Stomach (tissue), 9 donors: ENCODE data around the gene B4GALNT3. TPM values are rescaled to one million over a fixed set of nuclear protein-coding genes. Genes with fewer than 3 reads are reported as not detected.
A peak's percentile ranks its signal among the peaks of the same experiment; 100 is the strongest.

Experiments
- DNase-seq, 2 donors: peaks; one replicate each; pipeline versions ENCODE4 v3.0.0 to v3.0.0-alpha.2; 2013 to 2019
- H3K27ac ChIP-seq, 5 donors: fragments of 200-600 bp in 4 of 5; sonication (generic) in 4 of 5; one replicate each; pipeline ENCODE4 v1.5.1; 2013 to 2019; ENCODE audit warnings: mild to moderate bottlenecking in 1 of 5, moderate library complexity in 1 of 5
- H3K27me3 ChIP-seq, 3 donors: fragments of 200-600 bp; sonication (generic); one replicate each; pipeline ENCODE4 v1.5.1; 2017 to 2019; ENCODE audit warnings: mixed run types in 1 of 3
- H3K36me3 ChIP-seq, 4 donors: fragments of 200-600 bp; sonication (generic); 1 replicate in 3 of 4; 2 replicates in 1 of 4; pipeline ENCODE4 v1.5.1; 2016 to 2019
- H3K4me1 ChIP-seq, 4 donors: fragments of 200-600 bp; sonication (generic); one replicate each; pipeline ENCODE4 v1.5.1; 2016 to 2019
- H3K4me3 ChIP-seq, 4 donors: fragments of 200-600 bp; sonication (generic) in 3 of 4; one replicate each; pipeline ENCODE4 v1.5.1; 2016 to 2019; ENCODE audit warnings: mild to moderate bottlenecking in 1 of 4
- H3K9me3 ChIP-seq, 4 donors: fragments of 200-600 bp; sonication (generic); one replicate each; pipeline ENCODE4 v1.5.1; 2016 to 2019
- EP300 ChIP-seq: sonication (generic); formaldehyde crosslinking; IDR thresholded peaks from one replicate; pipeline ENCODE4 v1.6.1; 2017; ENCODE audit warnings: antibody characterized with exemption
- POLR2A ChIP-seq, 4 donors: fragments of 450-650 bp; IDR thresholded peaks; one replicate each; pipeline ENCODE4 v1.6.1; 2016; ENCODE audit warnings: antibody characterized with exemption in 4 of 4, control low read depth in 2 of 4, mild to moderate bottlenecking in 1 of 4, moderate library complexity in 1 of 4
- POLR2AphosphoS5 ChIP-seq, 3 donors: sonication (generic); formaldehyde crosslinking; IDR thresholded peaks; one replicate each; pipeline ENCODE4 v1.6.1; 2016; ENCODE audit warnings: antibody characterized with exemption in 3 of 3
- WGBS, 5 donors: extraction: QIAGEN DNeasy Blood & Tissue Kit in 3 of 5; methylation state at CpG; one replicate each; pipeline versions ENCODE4 v1.1.5 to v1.1.7; 2013 to 2018; 5-methylcytosine and 5-hydroxymethylcytosine counted together
- intact Hi-C: fragments of 100-400 bp; cut with DNase I; formaldehyde crosslinking; loops from one replicate; pipeline ENCODE4 v1.15.1; 2023; ENCODE audit warnings: low total_unique reads
- polyA plus RNA-seq, 3 donors: library from polyadenylated mRNA; stranded (reverse); fragments of 200-250 nt; gene quantifications; one replicate each; pipeline ENCODE4 v1.2.3, GENCODE V29; 2013
- total RNA-seq, 5 donors: library from RNA; depleted of rRNA; stranded (reverse); fragments of >200 nt; gene quantifications; one replicate each; pipeline versions ENCODE4 v1.1.0 to v1.2.3, GENCODE V29; 2014 to 2016
- TF ChIP-seq, protein P1 (sequence below), 7 experiments: fragments of 450-650 bp in 4 of 7; fragments of 200-600 bp in 3 of 7; sonication (generic) in 3 of 7; IDR thresholded peaks; one replicate each; pipeline ENCODE4 v1.5.1; 2016 to 2019; ENCODE audit warnings: antibody characterized with exemption in 7 of 7, control low read depth in 2 of 7, mild to moderate bottlenecking in 1 of 7
- donor health status: healthy with polysubstance abuse.
- donor health status: Bipolar disorder and iron deficiency.
- donor health status: healthy.

Gene B4GALNT3
- total and polyA plus RNA-seq, 8 donors: 20.8 to 332 (median 71.0) TPM

DNA sequence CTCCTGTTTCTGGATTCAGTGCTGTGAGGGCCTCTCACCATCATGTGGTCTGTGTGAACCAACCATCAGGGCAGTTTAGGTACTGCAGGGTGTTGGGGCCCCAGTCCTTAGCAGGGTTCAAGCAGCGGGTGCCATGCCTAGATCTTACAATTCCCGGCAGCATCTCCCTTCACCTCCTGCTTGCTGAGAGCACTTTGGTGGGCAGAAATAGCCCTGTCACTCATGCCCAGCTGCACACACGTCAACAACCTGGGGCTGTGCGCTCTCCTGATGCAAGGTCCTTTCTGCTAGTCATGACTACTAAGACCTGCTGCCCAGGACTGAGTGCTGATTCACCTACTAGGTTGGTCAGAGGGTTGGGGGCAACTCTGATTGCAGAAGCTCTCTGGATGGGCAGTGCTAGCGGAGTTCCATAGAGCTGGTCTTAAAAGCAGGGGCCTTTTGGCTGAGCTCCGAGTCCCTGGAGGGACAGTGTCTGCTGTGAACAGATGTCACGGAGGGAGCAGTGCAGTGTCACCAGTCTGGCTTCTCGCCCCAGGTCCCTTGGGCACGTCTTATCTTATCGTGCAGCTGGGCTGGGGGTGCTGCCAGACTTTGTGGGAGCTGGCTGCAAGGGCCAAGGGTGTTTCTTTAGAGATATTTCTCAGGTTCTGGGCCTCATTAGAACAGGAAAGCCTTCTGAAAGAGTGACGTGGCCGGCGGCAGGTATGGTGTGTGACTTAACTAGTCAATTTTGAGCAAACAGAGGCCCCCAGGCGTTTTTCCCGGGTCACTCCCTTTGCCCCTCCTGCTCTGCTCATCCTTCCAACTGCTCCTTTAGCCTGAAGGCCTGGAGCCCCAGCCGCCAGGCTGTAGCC is 131.7 kb downstream of the B4GALNT3 start:
- no peaks in the 10 kb centered on the region for H3K27me3 ChIP-seq
- TF ChIP-seq POLR2AphosphoS5 (IDR thresholded peaks at IDR 0.05) (no peak), EP300 (no peak), POLR2A (IDR thresholded peaks at IDR 0.05) (no peak)
- TF ChIP-seq, protein P1, sequence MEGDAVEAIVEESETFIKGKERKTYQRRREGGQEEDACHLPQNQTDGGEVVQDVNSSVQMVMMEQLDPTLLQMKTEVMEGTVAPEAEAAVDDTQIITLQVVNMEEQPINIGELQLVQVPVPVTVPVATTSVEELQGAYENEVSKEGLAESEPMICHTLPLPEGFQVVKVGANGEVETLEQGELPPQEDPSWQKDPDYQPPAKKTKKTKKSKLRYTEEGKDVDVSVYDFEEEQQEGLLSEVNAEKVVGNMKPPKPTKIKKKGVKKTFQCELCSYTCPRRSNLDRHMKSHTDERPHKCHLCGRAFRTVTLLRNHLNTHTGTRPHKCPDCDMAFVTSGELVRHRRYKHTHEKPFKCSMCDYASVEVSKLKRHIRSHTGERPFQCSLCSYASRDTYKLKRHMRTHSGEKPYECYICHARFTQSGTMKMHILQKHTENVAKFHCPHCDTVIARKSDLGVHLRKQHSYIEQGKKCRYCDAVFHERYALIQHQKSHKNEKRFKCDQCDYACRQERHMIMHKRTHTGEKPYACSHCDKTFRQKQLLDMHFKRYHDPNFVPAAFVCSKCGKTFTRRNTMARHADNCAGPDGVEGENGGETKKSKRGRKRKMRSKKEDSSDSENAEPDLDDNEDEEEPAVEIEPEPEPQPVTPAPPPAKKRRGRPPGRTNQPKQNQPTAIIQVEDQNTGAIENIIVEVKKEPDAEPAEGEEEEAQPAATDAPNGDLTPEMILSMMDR (IDR thresholded peaks at IDR 0.05): no peak
- intact Hi-C loops: no loop called here
- H3K9me3 ChIP-seq: peaks cover 0 to 4% (median 0%) of the 10 kb centered on the region in 4 donors
- peaks cover 4 to 14% (median 12%) of the 10 kb centered on the region in 4 donors for H3K4me1 ChIP-seq
- DNase-seq: peak; percentile 66 to 76
- H3K36me3 ChIP-seq: no peaks in the 10 kb centered on the region
- WGBS, 5 donors: 37 to 48% (median 44%) methylated on average over 14 to 16 of the region's 16 CpGs
- H3K27ac ChIP-seq: peak overlapping the region in 1 of 5 donors; percentile 24
- H3K4me3 ChIP-seq: no peak overlapping the region

DNA sequence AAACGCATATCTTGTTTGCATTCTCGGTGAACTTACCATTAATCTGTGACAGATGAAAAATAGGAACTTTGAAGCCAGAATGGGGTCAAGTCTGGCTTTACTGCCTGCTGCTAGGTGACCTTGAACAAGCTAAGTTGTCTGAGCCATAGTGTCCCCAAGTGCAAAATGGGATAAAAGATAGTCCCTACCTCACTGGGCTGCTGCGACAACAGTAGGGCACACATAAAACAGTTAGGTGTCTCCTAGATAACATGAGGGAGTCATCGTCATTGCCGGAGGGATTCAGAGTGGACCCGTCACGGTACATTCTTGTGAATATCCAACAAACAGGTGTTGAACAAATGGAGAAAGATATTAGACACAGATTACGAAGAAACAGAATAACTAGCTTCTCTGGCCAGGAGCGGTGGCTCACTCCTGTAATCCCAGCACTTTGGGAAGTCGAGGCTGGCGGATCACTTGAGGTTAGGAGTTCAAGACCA is 132.3 kb downstream of the B4GALNT3 start:
- Histone ChIP-seq H3K27me3 (no peaks in the 10 kb centered on the region), H3K4me1 (peaks cover 4 to 14% (median 12%) of the 10 kb centered on the region in 4 donors), H3K36me3 (no peaks in the 10 kb centered on the region), H3K4me3 (no peak overlapping the region), H3K9me3 (peaks cover 0 to 4% (median 0%) of the 10 kb centered on the region in 4 donors), H3K27ac (peak overlapping the region in 1 of 5 donors; percentile 24)
- DNase-seq: no peak
- TF ChIP-seq POLR2AphosphoS5 (IDR thresholded peaks at IDR 0.05): no peak
- TF ChIP-seq, protein P1 (IDR thresholded peaks at IDR 0.05): no peak
- no peak for TF ChIP-seq POLR2A (IDR thresholded peaks at IDR 0.05)
- no peak for TF ChIP-seq EP300
- WGBS, 5 donors: 62 to 79% (median 74%) methylated on average over 11 of the region's 11 CpGs
- intact Hi-C loops: no loop called here

DNA sequence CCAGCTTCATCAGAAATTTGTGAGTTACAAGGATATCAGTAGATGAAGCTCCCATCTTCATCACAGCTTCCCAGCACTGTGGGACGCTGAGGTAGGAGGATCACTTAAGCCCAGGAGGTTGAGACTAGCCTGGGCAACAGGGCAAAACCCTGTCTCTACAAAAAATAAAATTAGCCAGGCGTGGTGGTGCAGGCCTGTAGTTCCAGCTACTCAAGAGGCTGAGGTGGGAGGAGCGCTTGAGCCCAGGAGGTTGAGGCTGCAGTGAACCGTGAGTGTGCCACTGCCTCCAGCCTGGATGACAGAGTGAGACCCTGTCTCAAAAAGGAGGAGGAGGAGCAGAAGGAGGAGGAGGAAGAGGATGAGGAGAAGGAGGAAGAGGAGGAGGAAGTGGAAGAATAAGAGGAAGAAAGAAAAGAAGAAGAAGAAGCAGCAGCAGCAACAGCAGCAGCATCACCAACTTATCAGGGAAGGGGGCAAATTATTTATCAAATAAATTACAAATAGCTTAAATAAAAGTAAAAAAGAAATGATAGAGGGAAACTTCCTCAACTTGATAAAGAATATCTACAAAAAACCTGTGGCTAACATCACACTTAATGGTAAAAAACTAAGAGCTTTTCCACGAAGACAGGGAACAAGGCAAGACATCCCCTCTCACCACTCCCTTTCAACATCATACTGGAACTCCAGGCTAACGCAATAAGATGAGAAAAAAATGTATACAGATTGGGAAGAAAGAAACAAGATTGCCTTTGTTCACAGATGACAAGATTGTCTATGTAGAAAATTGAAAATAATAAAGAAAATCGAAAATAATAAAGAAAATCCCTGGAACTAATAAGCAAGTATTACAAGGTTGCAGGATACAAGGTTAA is 133.9 kb downstream of the B4GALNT3 start:
- Histone ChIP-seq H3K9me3 (peaks cover 0 to 1% (median 0%) of the 10 kb centered on the region in 4 donors), H3K4me3 (no peak overlapping the region), H3K27me3 (no peaks in the 10 kb centered on the region), H3K36me3 (no peaks in the 10 kb centered on the region), H3K27ac (no peak overlapping the region), H3K4me1 (peaks cover 4 to 14% (median 12%) of the 10 kb centered on the region in 4 donors)
- intact Hi-C loops: no loop called here
- DNase-seq: no peak
- TF ChIP-seq POLR2A (IDR thresholded peaks at IDR 0.05) (no peak), EP300 (no peak), POLR2AphosphoS5 (IDR thresholded peaks at IDR 0.05) (no peak)
- TF ChIP-seq, protein P1 (IDR thresholded peaks at IDR 0.05): no peak
- 83 to 90% (median 88%) methylated on average over 7 of the region's 7 CpGs for WGBS, 5 donors

DNA sequence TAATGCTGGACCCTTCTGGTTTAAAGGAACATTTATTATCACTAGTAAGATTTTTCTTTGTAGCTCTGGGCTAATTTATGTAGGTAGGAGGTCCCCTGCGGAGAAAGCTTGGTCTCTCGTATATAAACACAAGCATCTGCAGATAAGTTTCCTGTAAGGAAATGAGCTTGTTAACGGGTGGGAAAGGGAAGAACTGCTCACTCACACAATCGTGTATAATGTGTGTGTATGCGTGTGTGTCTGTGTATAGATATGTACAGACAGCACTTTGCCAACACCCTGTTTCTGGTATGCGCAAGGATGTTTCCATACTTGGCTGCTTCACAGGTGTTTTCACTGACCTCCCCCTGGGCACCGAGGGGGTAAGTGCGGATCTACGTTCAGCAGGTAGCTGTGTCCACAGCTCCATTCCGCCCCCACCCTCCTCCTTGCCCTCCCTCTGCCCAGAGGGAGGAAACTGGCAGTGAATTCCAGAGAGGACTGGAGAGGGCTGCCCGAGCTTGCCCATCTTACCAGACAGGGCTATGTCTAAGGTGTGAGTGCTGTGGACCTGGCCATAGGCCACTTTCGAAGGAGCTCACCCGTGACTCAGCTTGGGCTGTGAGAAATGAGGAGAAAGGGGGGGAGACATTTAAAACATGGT is 138.3 kb downstream of the B4GALNT3 start:
- intact Hi-C loops: no loop called here
- WGBS, 5 donors: 47 to 63% (median 57%) methylated on average over 11 to 13 of the region's 13 CpGs
- H3K36me3 ChIP-seq: no peaks in the 10 kb centered on the region
- H3K9me3 ChIP-seq: no peaks in the 10 kb centered on the region
- no peak for DNase-seq
- H3K27me3 ChIP-seq: no peaks in the 10 kb centered on the region
- no peak overlapping the region for H3K27ac ChIP-seq
- no peaks in the 10 kb centered on the region for H3K4me1 ChIP-seq
- TF ChIP-seq POLR2A (IDR thresholded peaks at IDR 0.05) (no peak), POLR2AphosphoS5 (IDR thresholded peaks at IDR 0.05) (no peak), EP300 (no peak)
- TF ChIP-seq, protein P1 (IDR thresholded peaks at IDR 0.05): no peak
- no peak overlapping the region for H3K4me3 ChIP-seq
